Right lobe of liver (tissue), 4 donors: Measurements from ENCODE around the gene DNM3.

Experiments used
- CTCF ChIP-seq, 4 donors: fragments of 200-600 bp in 3 of 4; fragments of 450-650 bp in 1 of 4; IDR thresholded peaks; one replicate each; pipeline versions ENCODE4 v1.5.1 to v1.8.0; 2016 to 2022; ENCODE audit warnings: antibody characterized with exemption in 4 of 4, mild to moderate bottlenecking in 2 of 4
- POLR2A ChIP-seq: fragments of 450-650 bp; IDR thresholded peaks from one replicate; pipeline ENCODE4 v1.6.1; 2017; ENCODE audit warnings: antibody characterized with exemption, mild to moderate bottlenecking
- donor health status: DM: no; HTN: no; CAD: no.
- donor health status: DM: no; HTN: no; CAD: no.
- donor health status: DM: no; HTN: yes; CAD: no.

- no peak for TF ChIP-seq CTCF (IDR thresholded peaks at IDR 0.05)
- TF ChIP-seq POLR2A, result no peak
Measured at GRCh38 chr1:172457479-172458130, 616.3 kb downstream of the DNM3 start.
